Breast epithelium (tissue), 4 donors: ENCODE results near the gene ADAT3. TPM values are rescaled to one million over a fixed set of nuclear protein-coding genes. Genes with fewer than 3 reads are reported as not detected.

Experiments used
- DNase-seq, 2 donors: peaks; one replicate each; pipeline ENCODE4 v3.0.0-alpha.2; 2019; ENCODE audit warnings: low spot score in 2 of 2
- H3K27ac ChIP-seq, 2 donors: fragments of 200-600 bp; sonication (generic) in 1 of 2; one replicate each; pipeline ENCODE4 v1.5.1; 2016 to 2019; ENCODE audit warnings: mild to moderate bottlenecking in 1 of 2
- H3K27me3 ChIP-seq, 2 donors: fragments of 200-600 bp; sonication (generic) in 1 of 2; one replicate each; pipeline versions ENCODE4 v1.5.1 to v1.6.0; 2017 to 2019; ENCODE audit warnings: control low read depth in 1 of 2, mild to moderate bottlenecking in 1 of 2
- H3K36me3 ChIP-seq: fragments of 200-600 bp; one replicate; pipeline ENCODE4 v1.5.1; 2019
- H3K4me1 ChIP-seq, 2 donors: fragments of 200-600 bp; sonication (generic); one replicate each; pipeline ENCODE4 v1.5.1; 2016 to 2019; ENCODE audit warnings: control low read depth in 1 of 2
- H3K4me3 ChIP-seq, 3 donors: fragments of 200-600 bp; sonication (generic); 1 replicate in 2 of 3; 2 replicates in 1 of 3; pipeline ENCODE4 v1.5.1; 2016 to 2019; ENCODE audit warnings: mild to moderate bottlenecking in 3 of 3, moderate library complexity in 2 of 3
- H3K9me3 ChIP-seq, 2 donors: fragments of 200-600 bp; sonication (generic) in 1 of 2; one replicate each; pipeline ENCODE4 v1.5.1; 2016 to 2019; ENCODE audit warnings: control low read depth in 1 of 2
- POLR2A ChIP-seq: fragments of 450-650 bp; IDR thresholded peaks from one replicate; pipeline ENCODE4 v1.6.1; 2016; ENCODE audit warnings: antibody characterized with exemption, mild to moderate bottlenecking, moderate library complexity
- POLR2AphosphoS5 ChIP-seq, 3 donors: sonication (generic); formaldehyde crosslinking; IDR thresholded peaks; one replicate each; pipeline ENCODE4 v1.6.1; 2017; ENCODE audit warnings: antibody characterized with exemption in 3 of 3
- intact Hi-C: fragments of 100-400 bp; cut with DNase I; formaldehyde crosslinking; loops from one replicate; pipeline ENCODE4 v1.15.1; 2023; ENCODE audit warnings: low total_unique reads
- total RNA-seq, 3 donors: library from RNA; depleted of rRNA; stranded (reverse); fragments of >200 nt; gene quantifications; one replicate each; pipeline ENCODE4 v1.1.0, GENCODE V29; 2016
- TF ChIP-seq, protein P1 (sequence below), 3 donors: fragments of 450-650 bp; IDR thresholded peaks; one replicate each; pipeline ENCODE4 v1.5.1; 2016 to 2017; ENCODE audit warnings: antibody characterized with exemption in 3 of 3, mild to moderate bottlenecking in 3 of 3, moderate library complexity in 3 of 3

Gene ADAT3
- 1 to 10 TPM; 1.1 to 5.4 (median 4.9) TPM for total RNA-seq

DNA sequence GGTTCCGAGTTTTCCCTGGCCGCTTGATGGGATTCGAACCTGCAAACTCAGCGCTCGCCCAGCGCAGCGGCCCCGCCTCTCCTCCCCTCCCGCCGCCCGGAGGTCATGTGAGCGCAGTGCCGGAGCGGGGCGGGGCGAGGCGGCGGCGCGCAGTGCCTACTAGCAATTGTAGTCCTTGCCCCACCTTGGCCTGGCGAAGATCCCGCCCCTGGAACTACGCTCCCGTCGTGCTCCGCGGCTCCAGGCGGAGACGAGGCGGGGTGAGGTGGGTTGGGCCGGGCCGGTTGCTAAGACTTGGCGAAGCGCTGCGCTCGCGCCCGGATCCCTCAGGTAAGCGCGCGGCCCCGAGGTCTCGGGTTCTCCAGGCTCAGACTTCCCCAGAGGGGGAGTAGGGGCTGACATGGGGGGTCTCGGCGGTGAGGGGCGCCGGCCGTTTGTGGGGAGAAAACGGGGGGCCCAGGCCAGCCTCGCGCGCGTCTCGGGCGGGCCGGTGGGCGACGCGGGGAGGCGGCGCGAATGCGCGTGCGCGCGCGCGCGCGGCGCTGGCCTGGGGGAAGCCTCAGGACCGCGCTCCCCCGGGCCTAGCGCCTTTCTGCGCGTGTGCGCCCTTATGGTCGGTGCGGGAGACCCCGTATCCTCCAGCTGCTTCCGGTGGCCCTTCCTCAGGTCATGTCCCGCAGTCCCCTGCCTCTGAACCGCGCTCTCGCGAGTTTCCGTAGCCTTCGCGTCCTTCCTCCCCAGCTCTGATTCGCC lies at the start of gene ADAT3, which contains the start of gene SCAMP4:
Gene ADAT3, plus strand, starts transcription at position 290 of the 753 bp plus-strand sequence. CDS start 6,649 bp downstream, outside the sequence.
Gene SCAMP4, plus strand, starts transcription at position 290 of the 753 bp plus-strand sequence. CDS start 9,621 bp downstream, outside the sequence.
- no peaks in the 10 kb centered on the region for H3K36me3 ChIP-seq
- H3K4me1 ChIP-seq, result peaks cover 11 to 13% of the 10 kb centered on the region in 2 donors
- H3K27me3 ChIP-seq, result no peaks in the 10 kb centered on the region
- intact Hi-C loops, result loop anchor here (10.0 kb wide), 1 partner anchor 190 kb away; the partner anchor contains the start of genes IZUMO4 and MOB3A
- peak within 1 kb of the TSS; percentile 94 to 95 for H3K27ac ChIP-seq
- peak within 1 kb of the TSS; percentile 69 to 82 (median 70) for H3K4me3 ChIP-seq
- peak; percentile 98 to 100 for DNase-seq
- H3K9me3 ChIP-seq, result no peaks in the 10 kb centered on the region
- TF ChIP-seq, protein P1, sequence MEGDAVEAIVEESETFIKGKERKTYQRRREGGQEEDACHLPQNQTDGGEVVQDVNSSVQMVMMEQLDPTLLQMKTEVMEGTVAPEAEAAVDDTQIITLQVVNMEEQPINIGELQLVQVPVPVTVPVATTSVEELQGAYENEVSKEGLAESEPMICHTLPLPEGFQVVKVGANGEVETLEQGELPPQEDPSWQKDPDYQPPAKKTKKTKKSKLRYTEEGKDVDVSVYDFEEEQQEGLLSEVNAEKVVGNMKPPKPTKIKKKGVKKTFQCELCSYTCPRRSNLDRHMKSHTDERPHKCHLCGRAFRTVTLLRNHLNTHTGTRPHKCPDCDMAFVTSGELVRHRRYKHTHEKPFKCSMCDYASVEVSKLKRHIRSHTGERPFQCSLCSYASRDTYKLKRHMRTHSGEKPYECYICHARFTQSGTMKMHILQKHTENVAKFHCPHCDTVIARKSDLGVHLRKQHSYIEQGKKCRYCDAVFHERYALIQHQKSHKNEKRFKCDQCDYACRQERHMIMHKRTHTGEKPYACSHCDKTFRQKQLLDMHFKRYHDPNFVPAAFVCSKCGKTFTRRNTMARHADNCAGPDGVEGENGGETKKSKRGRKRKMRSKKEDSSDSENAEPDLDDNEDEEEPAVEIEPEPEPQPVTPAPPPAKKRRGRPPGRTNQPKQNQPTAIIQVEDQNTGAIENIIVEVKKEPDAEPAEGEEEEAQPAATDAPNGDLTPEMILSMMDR (IDR thresholded peaks at IDR 0.05), result no peak
- TF ChIP-seq POLR2AphosphoS5 (IDR thresholded peaks at IDR 0.05) (peak in 2 of 3 donors; percentile 77 to 86), POLR2A (peak; percentile 80)

DNA sequence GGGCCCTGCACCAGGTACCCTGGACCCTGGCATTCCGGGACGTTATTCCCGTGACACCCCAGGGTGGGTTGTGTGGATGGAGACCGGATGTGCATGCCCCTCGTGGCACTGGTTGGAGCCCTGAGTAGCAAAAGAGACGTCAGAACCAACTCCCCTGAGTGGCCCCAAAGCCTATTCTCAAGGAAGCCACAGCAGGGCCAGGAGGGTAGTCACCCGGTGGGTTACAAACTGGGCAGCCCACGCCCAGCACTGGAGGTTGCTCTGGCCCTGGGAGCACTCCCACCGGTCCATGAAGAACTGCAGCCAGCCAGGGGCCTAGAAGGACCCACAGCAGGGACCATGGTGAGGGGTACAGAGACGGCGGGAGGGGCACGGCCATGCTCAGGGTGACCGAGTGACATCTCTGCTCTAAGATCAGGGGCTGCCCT lies 49.4 kb upstream of the ADAT3 start:
- Histone ChIP-seq H3K4me3 (peak overlapping the region; percentile 44 to 78 (median 56)), H3K27me3 (no peaks in the 10 kb centered on the region), H3K27ac (peak overlapping the region; percentile 93 to 95), H3K36me3 (no peaks in the 10 kb centered on the region), H3K9me3 (no peaks in the 10 kb centered on the region), H3K4me1 (peaks cover 20 to 37% of the 10 kb centered on the region in 2 donors)
- intact Hi-C loops, result loop anchor here (5.0 kb wide), 1 partner anchor 1506 kb away; no protein-coding TSS in a partner anchor
- DNase-seq, result no peak
- TF ChIP-seq POLR2AphosphoS5 (IDR thresholded peaks at IDR 0.05) (no peak), POLR2A (no peak)
- TF ChIP-seq, protein P1 (IDR thresholded peaks at IDR 0.05), result no peak

DNA sequence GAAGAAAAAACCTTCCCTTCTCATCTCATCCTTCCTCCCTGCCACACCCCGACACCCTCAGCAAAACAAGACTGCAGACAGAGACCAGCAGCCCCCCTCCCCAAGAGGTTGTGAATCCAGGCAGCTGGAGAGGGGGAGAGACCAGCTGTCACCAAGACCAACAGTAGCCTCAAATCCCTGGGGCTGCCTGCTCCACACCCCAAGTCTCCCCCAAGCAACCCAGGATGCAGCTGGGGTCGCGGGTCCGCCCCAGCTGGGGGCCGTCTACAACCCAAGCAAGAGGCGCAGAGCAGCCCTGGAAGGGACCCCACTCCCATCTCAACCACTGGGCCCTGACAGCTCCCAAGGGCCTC lies 48.9 kb upstream of the ADAT3 start:
- TF ChIP-seq, protein P1 (IDR thresholded peaks at IDR 0.05), result no peak
- TF ChIP-seq POLR2A (no peak), POLR2AphosphoS5 (IDR thresholded peaks at IDR 0.05) (no peak)
- Histone ChIP-seq H3K4me3 (peak overlapping the region; percentile 44 to 78 (median 56)), H3K36me3 (no peaks in the 10 kb centered on the region), H3K4me1 (peaks cover 23 to 42% of the 10 kb centered on the region in 2 donors), H3K27me3 (no peaks in the 10 kb centered on the region), H3K27ac (peak overlapping the region; percentile 93 to 95), H3K9me3 (no peaks in the 10 kb centered on the region)
- intact Hi-C loops, result loop anchor here (5.0 kb wide), 1 partner anchor 1506 kb away; no protein-coding TSS in a partner anchor
- DNase-seq, result no peak

DNA sequence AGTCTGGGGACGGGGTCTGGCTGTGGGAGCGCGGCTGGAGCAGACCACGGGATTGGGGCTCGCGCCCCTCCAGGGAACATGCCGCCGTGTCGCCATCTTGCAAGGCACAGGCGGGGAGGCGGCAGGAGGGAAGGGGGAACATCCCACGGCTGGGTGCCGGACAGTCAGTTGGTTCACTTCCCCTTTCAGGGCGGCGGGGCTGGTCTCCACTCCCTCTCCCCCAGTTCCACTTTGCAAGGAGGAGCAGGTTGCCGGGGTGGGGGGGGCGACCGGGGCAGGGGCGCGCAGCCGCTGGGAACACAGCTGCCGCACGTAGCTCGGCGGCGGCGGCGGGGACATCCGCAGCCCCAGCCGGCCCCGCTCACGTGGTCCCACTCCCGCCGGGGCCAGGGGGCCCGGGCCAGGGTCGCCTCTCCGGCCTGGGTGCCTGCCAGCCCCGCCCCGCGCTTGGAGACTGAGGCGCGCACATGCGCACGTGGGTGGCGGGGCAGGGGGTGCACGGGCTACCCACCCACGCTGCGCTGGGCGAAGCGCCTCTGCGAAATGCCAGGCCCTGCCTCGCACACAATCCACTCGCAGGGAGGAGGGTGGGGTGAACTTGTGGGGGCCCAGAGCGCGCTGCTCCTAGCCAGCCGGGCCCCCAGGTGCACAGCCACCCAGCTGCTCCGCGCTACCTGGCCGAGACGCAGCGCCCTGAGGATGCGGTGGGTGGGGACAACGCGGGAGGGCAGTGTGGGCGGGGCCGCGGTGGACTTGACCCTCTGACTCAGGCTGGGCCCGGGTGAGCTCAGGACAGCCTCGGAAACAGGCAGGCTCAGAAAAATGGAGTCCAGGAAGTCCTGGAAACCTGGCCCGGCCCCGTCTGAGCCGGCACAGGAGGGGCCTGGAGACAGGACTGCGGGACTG lies 48.2 kb upstream of the ADAT3 start:
- H3K36me3 ChIP-seq, result no peaks in the 10 kb centered on the region
- intact Hi-C loops, result loop anchor here (5.0 kb wide), 1 partner anchor 1505 kb away; no protein-coding TSS in a partner anchor
- peak; percentile 78 to 90 for DNase-seq
- H3K27me3 ChIP-seq, result no peaks in the 10 kb centered on the region
- peak in 1 of 3 donors; percentile 16 for TF ChIP-seq POLR2AphosphoS5 (IDR thresholded peaks at IDR 0.05)
- no peak for TF ChIP-seq POLR2A
- TF ChIP-seq, protein P1 (IDR thresholded peaks at IDR 0.05), result no peak
- H3K4me1 ChIP-seq, result peaks cover 26 to 46% of the 10 kb centered on the region in 2 donors
- peak overlapping the region; percentile 44 to 78 (median 56) for H3K4me3 ChIP-seq
- H3K27ac ChIP-seq, result peak overlapping the region; percentile 93 to 95
- H3K9me3 ChIP-seq, result no peaks in the 10 kb centered on the region
